Dermis blood vessel endothelial cell (primary cell): ENCODE data around the gene DDX54. TPM values are rescaled to one million over a fixed set of nuclear protein-coding genes. Genes with fewer than 3 reads are reported as not detected.
"Not testable (repeated sequence)": the region's sequence is repeated elsewhere in the genome, so short reads cannot be mapped to it uniquely, and the experiment has no call there.

Source experiments
- DNase-seq: peaks from one replicate; pipeline ENCODE4 v3.0.0; 2010
- total RNA-seq: library from RNA; depleted of rRNA; stranded (reverse); fragments of >200 nt; gene quantifications from 2 replicates; pipeline ENCODE4 v1.2.3, GENCODE V29; 2014

Gene DDX54
- total RNA-seq, 1 donor from 2014 or later = 49.0 TPM

GRCh38 chr12:113138826-113139225 is 46.5 kb downstream of the DDX54 start:
- DNase-seq = no peak

GRCh38 chr12:113137861-113138783 is 47.2 kb downstream of the DDX54 start:
- DNase-seq = no peak

- no peak for DNase-seq
These were observed 48.2 kb downstream of the DDX54 start for GRCh38 chr12:113136990-113137511.

- DNase-seq = no peak
These were observed 48.9 kb downstream of the DDX54 start for GRCh38 chr12:113136128-113136989.

GRCh38 chr12:113135178-113136127 is 49.8 kb downstream of the DDX54 start, which contains the start of gene RASAL1:
Gene RASAL1 (minus strand): TSS chr12:113135761. CDS start chr12:113135462, 299 bp downstream.
- peak; percentile 22 for DNase-seq

GRCh38 chr12:113134521-113134951 is 50.7 kb downstream of the DDX54 start:
- DNase-seq = no peak

- DNase-seq = no peak
These were observed 51.2 kb downstream of the DDX54 start for GRCh38 chr12:113134071-113134470.

- no peak for DNase-seq
These were observed 51.6 kb downstream of the DDX54 start for GRCh38 chr12:113133666-113134065.

GRCh38 chr12:113133036-113133435 is 52.2 kb downstream of the DDX54 start:
- DNase-seq = no peak

- DNase-seq = no peak
These were observed 53.7 kb downstream of the DDX54 start for GRCh38 chr12:113131556-113131955.

- no peak for DNase-seq
These were observed 54.7 kb downstream of the DDX54 start for GRCh38 chr12:113130457-113131135.

- no peak for DNase-seq
These were observed 55.4 kb downstream of the DDX54 start for GRCh38 chr12:113129664-113130456.

GRCh38 chr12:113128802-113129663 is 56.2 kb downstream of the DDX54 start:
- DNase-seq = no peak

- DNase-seq = no peak
These were observed 57.5 kb downstream of the DDX54 start for GRCh38 chr12:113127791-113128199.

- DNase-seq = no peak
These were observed 64.5 kb downstream of the DDX54 start for GRCh38 chr12:113120670-113121370.

GRCh38 chr12:113119980-113120669 is 65.2 kb downstream of the DDX54 start:
- no peak for DNase-seq

GRCh38 chr12:113118142-113118541 is 67.1 kb downstream of the DDX54 start:
- DNase-seq = no peak

- DNase-seq = not testable (repeated sequence)
These were observed 67.6 kb downstream of the DDX54 start for GRCh38 chr12:113117684-113118083.
